HG03460 (cell line): Measurements from ENCODE around the gene SHOC2.

Experiments used
- ATAC-seq: cut with Tn5 transposase; IDR thresholded peaks from one replicate; pipeline ENCODE4 v1.9.1; 2021; ENCODE audit not compliant: unreplicated experiment

The SHOC2 gene

DNA sequence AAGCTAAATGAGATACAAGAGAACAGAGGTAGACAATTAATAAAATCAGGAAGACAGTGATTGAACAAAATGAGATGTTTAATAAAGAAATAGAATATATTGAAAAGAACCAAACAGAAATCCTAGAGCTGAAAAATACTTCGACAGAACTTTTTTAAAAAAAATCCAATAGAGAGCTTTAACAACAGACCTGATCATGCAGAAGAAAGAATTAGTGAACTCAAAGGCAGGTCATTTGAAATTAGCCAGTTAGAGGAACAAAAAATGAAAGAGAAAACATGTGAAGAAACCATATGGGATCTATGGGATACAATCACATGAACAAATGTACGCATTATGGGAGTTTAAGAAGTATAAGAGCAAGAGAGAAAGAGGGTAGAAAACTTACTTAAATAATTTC lies 120.1 kb downstream of the SHOC2 start:
- no peak for ATAC-seq

DNA sequence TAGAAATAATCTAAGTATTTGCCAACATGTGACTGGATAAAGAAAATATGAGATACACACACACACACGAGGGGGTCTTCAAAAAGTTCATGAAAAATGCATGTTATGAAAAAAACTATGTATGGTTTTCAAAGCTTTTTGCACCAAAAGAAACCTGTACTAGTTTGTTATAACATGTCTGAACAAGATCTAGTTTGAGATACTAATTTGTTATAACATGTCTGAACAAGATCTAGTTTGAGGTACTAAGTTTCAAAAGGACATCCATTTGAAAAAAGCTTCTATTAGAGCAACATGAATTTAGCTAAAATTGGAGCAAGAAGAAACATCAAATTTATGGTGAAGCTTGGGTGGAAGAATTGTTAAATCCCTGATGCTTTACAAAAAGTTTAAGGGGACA lies 137.6 kb downstream of the SHOC2 start:
- no peak for ATAC-seq
